Astrocyte of the spinal cord (primary cell): ENCODE results near the gene ADAMTSL1.

Experiments used
- DNase-seq: peaks from one replicate; pipeline ENCODE4 v3.0.0; 2011; ENCODE audit warnings: low read depth, low spot score
- H3K4me3 ChIP-seq: 2 replicates; pipeline ENCODE4 v1.5.1; 2011; ENCODE audit warnings: low read depth, mild to moderate bottlenecking, low read length, moderate library complexity
- in situ Hi-C: cut with HindIII; loops from 2 replicates; pipeline ENCODE4 v1.10.0; 2017; ENCODE audit warnings: low sequenced_read_pairs
- TF ChIP-seq, protein P1 (sequence below): IDR thresholded peaks from 2 replicates; pipeline ENCODE4 v1.5.1; 2012; ENCODE audit warnings: low read depth, mild to moderate bottlenecking, low read length, inconsistent platforms

The ADAMTSL1 gene

DNA sequence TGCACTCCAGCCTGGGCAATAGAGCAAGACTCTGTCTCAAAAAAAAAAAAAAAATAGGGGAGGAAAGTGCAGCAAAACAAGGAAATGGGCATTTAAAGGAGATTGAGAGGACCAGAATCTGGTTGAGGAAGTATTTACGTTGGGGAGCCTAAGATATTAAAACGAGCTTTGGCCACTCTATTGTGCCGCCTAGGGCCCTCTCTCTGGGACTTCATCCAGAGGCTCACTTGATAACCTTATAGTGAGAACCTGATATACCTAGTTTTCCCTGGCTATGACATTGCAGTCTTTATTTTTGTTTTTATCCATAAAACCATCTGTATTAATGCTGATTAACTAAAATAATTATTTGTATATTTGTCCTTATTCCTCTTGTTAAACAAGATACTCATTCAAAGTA is 345.5 kb downstream of the ADAMTSL1 start:
- TF ChIP-seq, protein P1, sequence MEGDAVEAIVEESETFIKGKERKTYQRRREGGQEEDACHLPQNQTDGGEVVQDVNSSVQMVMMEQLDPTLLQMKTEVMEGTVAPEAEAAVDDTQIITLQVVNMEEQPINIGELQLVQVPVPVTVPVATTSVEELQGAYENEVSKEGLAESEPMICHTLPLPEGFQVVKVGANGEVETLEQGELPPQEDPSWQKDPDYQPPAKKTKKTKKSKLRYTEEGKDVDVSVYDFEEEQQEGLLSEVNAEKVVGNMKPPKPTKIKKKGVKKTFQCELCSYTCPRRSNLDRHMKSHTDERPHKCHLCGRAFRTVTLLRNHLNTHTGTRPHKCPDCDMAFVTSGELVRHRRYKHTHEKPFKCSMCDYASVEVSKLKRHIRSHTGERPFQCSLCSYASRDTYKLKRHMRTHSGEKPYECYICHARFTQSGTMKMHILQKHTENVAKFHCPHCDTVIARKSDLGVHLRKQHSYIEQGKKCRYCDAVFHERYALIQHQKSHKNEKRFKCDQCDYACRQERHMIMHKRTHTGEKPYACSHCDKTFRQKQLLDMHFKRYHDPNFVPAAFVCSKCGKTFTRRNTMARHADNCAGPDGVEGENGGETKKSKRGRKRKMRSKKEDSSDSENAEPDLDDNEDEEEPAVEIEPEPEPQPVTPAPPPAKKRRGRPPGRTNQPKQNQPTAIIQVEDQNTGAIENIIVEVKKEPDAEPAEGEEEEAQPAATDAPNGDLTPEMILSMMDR: no peak
- in situ Hi-C loops: no loop called here

DNA sequence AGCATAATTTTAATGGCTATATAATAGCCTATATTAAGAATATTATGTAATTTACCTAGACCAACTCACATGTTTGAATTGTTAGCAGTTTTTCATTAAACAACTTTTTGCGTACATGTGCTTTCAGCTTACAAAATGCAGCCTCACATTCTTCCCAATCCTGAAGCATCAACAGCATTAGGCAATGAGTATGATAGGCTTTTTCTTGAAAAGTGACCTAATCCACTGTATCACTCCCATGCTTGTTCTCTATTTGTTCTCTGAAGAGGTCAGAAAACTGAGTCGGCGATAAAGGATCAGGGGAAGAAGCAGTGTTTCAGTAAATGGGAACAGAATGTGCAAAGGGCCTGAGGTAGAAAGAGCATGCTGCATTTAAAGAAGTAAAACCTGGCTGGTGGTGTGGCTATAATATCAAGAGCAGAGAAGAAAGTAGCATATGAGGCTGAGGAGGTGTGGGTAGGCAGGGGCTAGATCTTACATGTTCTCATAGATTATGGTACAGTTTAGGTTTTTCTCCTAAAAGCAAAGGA is 346.7 kb downstream of the ADAMTSL1 start:
- no peak for DNase-seq
- TF ChIP-seq, protein P1: no peak
- in situ Hi-C loops: no loop called here
- no peak overlapping the region for H3K4me3 ChIP-seq

More for the DNA sequence above, 345.5 kb downstream of the ADAMTSL1 start:
- H3K4me3 ChIP-seq: no peak overlapping the region
- no peak for DNase-seq

DNA sequence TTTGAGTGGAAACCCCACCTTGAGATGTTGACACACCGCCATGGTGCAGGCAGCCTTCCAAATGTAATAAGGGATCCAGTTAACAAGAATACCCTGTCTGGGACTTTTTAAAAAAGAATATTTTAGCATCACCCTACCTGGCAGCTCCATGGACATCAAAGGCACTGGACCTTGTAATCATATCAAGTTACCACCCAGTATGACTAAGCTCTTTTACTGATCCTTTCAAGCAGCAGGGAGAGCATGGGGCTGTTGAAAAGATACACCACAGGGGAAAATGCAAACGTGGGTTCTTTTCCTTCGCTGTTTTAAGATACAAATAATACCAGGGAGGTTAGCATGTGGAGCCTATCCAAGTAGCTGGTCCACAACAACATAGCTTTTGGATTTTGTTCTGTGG is 347.8 kb downstream of the ADAMTSL1 start:
- peak; percentile 47 for DNase-seq
- no peak overlapping the region for H3K4me3 ChIP-seq
- TF ChIP-seq, protein P1: no peak
- in situ Hi-C loops: no loop called here

DNA sequence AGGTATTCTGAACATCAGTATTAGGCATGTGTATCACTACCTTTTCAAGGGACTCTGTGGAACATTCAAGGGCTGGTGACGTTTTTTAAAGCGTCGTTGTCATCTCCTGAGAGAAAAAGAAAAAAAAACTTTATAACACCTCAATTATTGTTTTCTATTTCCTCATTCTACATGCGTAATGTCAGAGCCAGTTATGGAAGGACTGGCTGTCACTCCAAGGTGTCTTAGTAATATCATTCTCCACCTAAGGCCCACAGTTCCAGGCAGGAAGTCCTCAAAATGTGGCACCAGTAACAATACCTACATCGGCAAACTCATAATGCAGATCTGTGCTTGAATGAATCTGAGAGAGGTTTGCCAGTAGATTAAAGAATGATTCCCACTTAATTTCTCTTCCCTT is 348.9 kb downstream of the ADAMTSL1 start:
- no peak overlapping the region for H3K4me3 ChIP-seq
- DNase-seq: no peak
- in situ Hi-C loops: no loop called here
- TF ChIP-seq, protein P1: no peak

DNA sequence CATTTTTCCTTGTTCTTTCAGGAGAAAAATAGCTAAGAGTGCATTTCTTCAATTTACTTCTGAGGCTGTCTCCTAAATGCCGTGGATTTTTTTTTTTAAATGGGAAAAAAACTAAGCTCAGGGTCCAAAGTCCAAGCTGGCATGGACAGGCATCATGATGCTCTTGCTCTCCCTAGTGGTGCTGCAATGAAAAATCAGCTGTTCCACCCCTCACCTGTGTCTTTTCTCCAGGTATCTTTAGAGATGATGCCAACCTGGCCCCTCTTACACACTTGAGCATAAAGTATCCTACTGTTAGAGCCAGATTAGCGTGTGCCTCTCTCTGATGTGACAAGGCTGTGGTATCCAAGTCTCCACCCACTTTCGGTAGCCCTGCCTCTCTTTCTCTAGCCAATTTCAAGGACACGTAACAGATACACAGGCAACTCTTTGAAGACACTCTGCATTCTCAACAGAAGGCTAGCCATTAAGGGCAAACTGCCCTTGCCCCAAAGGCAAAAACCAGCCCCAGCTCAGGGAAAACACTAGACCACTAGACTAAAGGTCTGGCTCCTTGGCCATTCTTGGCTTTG is 350.2 kb downstream of the ADAMTSL1 start:
- in situ Hi-C loops: no loop called here

DNA sequence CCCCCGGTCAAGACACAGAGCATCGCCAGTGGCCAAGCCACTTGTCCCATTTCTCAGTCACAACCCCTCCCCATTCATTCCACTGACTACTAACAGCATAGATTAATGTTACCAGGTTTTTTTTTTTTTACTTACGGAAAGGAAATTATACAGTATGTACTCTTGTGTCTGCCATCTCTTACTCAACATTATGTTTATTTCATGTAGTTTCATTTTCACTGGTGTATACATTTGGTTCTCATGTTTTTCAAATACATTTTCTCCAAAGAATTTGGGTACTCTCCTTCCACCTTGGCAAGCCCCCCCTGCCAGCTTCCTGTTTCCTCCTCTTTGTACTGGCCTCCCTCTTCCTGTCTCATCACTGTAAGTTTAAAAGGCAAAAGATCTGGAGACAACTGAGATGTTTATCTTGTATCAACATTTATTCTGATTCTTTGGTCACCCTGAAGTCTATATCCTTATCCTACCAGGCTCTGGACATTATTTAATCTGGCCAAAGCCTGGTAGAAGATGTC is 351.8 kb downstream of the ADAMTSL1 start:
- TF ChIP-seq, protein P1: no peak
- no peak overlapping the region for H3K4me3 ChIP-seq
- in situ Hi-C loops: no loop called here

More for the DNA sequence above, 350.2 kb downstream of the ADAMTSL1 start:
- H3K4me3 ChIP-seq: no peak overlapping the region
- DNase-seq: no peak
- TF ChIP-seq, protein P1: peak; percentile 6

More for the DNA sequence above, 351.8 kb downstream of the ADAMTSL1 start:
- DNase-seq: no peak
